GM19351 (cell line): Measurements from ENCODE around the gene NATD1.

Experiments
- ATAC-seq: cut with Tn5 transposase; IDR thresholded peaks from one replicate; pipeline ENCODE4 v1.9.1; 2021; ENCODE audit warnings: mild to moderate bottlenecking, moderate library complexity; ENCODE audit not compliant: unreplicated experiment

NATD1 gene

DNA sequence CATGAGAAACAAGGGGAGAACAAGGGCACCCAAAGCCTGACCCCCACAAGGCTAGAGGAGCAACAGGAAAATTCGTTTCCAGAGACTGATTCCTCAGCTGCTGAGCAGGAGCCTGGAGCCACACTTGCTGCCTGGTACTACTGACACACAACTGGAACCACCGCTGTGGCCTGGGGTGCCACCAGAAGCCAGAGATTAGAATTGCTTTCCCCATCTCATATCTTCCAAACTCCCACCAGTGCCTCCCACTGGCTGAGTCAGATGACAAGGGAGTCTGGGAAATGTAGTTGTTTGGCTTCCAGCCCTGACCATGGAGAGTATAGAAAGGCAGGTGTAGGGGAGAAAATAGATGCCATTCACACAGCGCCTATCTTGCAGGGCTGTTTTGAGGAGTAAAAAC is 35.1 kb downstream of the NATD1 start:
- no peak for ATAC-seq

- ATAC-seq = no peak
Observed at GRCh38 chr17:21217346-21217745, 35.9 kb downstream of the NATD1 start.

DNA sequence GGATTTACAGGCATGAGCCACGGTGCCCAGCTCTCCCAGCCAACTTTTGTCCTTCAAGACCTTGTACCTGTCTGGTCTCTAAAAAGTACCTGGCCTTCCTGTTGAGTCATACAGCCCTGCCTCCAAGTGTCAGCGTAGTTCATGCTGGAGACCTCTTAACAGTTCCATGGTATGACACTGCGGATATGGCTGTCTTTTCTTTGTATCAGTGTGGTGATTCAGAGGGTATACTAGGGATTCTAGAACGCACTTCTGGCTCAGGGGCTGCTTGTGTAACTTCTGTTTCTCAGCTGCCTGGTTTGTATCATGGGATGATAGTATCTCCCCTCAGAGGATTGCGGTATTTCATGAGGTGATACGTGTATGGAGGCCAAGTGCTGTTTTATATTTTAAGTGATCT is 37.3 kb downstream of the NATD1 start:
- no peak for ATAC-seq

GRCh38 chr17:21214777-21215541 is 38.3 kb downstream of the NATD1 start:
- ATAC-seq = peak; percentile 17

- peak; percentile 86 for ATAC-seq
Observed at GRCh38 chr17:21214015-21214776, 39.0 kb downstream of the NATD1 start, which contains the start of gene TMEM11. Gene TMEM11 (minus strand): TSS chr17:21214161. CDS start chr17:21214152, 9 bp downstream.

DNA sequence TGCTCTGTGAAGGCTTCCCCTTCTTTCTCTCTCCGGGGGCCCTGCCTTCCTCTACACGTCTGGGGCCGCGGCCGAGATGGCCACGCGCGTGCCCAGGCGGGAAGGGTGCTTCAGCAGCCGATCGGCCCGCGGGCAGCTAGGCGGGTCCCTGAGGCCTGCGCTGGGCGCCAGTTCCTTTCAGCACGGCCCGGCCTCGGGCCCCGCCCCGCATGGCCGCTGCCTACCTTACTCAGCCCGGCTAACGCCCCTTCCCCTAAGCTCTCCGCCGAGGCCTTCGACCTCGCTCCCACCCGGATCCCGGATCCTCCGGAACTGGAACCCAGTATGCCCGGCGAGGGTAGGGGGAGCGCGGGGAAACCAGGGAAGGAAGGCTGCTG is 39.6 kb downstream of the NATD1 start:
- peak; percentile 8 for ATAC-seq

- ATAC-seq = no peak
Observed at GRCh38 chr17:21212826-21213637, 40.2 kb downstream of the NATD1 start.

- no peak for ATAC-seq
Observed at GRCh38 chr17:21211825-21212479, 41.3 kb downstream of the NATD1 start.

DNA sequence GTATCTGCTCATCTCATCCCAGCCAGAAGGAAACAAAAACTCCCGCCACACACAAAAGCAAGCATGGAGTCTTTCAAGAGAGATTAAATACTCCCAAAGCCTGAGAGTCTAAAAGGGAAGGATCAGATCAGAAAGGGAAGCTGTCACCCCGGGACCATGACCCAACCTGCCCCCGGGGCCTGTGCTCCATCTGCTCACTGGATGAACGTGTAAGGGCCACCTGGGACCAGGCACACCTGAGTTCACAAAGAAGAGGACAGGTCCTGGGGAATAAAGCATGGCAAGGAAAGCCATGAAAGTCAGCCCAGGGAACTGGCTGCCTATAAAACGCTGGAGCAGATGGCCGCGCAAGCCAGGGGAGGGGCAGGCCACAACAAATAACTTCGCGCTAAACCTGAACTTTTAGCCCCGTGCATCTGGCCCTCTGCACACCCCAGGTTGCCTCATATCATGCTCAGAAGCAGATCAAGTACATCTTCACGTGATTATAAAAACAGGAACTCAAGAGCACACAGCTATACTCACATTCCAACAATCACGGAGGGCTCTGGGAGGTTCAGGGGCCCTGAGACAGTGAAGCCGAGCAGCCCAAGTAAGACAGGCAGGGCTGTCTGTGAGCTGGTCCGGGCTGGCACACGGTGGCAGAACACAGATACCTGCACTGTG is 42.7 kb downstream of the NATD1 start:
- ATAC-seq = no peak

DNA sequence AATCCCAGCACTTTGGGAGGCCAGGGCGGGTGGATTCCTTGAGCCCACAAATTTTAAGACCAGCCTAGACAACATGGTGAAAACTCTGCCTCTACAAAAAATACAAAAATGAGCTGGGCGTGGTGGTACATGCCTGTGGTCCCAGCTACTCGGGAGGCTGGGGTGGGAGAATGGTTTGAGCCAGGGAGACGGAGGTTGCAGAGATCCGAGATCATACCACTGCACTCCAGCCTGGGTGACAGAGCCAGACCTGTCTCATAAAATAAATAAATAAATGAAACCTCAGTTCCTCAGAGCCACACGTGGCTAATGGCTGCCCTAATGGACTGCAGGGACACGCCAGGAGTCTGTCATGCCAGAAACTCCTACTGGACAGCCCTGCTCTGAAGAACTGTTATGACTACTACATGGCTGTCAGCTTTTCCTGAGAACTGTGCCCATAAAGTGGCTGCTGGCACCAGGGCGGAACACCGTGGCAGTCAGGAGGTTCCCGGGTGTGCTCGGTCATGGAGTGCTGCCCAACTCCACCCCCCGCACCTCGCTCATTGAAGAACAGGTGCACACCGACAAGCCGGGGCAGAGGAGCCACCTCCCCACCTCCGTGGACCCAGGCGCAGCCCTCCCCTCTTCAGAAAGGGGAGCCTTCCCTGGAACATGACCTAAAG is 43.6 kb downstream of the NATD1 start:
- ATAC-seq = no peak

GRCh38 chr17:21208352-21208751 is 44.9 kb downstream of the NATD1 start:
- ATAC-seq = no peak

- no peak for ATAC-seq
Observed at GRCh38 chr17:21204935-21205334, 48.3 kb downstream of the NATD1 start.

GRCh38 chr17:21202512-21202911 is 50.7 kb downstream of the NATD1 start:
- ATAC-seq = no peak

DNA sequence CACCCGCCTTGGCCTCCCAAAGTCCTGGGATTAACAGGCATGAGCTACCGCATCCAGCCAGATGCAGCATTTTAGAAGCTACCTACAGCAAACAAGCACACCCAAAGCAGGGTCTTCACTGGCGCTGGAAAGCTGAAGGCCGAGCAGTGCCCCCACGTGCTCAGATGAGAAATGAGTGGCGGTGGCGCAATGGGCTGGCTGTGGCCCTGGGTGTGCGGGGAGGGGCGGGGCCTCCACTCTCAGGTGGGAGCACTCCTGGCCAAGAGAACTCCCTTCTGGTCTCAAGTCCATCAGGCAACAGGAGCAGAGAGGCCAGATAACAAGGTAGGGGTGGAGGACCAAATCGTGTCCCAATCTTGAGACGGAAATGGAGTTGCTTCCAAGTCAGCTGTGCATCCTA is 51.3 kb downstream of the NATD1 start:
- no peak for ATAC-seq

DNA sequence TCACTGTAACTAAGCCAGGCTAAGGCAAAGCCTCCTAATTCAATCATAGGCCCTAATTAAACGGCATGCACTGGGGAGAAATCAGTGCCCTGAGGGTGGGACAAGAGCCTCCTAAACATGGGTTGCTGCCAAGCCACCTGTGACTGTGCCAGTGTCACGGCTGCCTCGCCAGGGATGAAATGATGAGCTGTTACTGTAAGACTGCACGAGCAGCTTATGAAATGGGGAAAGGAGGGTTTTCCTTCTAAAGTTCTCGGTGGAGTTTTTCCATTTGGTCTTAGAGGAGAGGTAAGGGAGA is 52.0 kb downstream of the NATD1 start:
- no peak for ATAC-seq

GRCh38 chr17:21200590-21201297 is 52.5 kb downstream of the NATD1 start:
- ATAC-seq = no peak

DNA sequence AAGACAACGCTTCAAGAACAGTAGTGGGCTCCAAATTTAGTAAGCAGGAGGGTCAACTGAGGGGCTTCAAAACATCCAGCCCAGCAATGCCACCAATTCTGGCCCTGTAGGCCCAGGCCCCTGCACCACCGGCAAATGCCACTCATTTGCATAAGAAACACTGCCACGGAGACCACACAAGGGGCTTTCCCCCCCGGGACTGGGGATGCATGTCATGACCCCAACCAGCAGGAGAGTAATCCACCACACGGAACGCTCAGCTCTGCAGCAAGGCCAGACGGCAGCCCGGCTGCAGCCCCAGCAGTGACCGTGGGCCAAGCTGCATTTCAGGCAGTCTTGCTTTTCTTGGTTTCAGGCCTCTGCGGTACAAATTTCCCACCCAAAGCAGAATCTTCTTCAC is 53.4 kb downstream of the NATD1 start:
- no peak for ATAC-seq

DNA sequence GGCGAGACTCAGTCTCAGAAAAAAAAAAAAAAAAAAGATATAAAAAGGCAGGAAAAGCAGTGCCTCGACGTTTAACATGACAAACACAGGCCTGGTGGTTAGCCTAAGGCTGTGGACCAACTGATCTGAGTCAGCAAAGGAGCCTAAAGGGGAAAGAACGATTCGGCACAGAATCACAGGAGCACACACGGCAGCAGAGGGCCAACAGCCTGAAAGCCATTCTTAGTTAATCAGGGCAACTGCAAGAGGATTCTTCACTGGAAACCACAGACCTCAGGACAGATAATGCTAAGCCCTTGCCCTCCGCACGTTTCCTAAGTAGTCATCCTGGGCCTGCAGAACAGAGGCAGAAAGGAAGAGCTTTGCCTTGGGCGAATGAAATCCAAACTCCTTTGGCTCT is 53.9 kb downstream of the NATD1 start:
- ATAC-seq = no peak

DNA sequence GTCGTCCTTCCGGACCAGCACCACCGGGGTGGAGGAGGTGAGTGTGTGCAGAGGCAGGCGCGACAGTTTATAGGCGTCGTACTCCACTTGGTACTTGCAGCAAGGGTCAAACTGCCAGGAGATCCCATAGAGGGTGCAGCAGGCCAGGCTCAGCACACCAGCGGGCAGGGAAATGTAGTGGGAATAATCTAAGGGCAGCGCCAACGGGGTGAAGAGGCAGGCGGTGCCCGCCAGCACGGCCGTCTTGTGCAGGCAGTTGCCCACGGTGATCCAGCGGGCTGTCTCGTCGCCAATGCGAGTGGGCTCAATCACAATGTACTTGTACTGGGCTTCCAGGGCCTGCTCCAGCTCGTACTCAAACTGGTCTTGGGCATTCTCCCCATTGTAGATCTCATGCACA is 54.8 kb downstream of the NATD1 start:
- no peak for ATAC-seq
